GM23338 (cell line): ENCODE data around the gene PAPOLG. TPM values are rescaled to one million over a fixed set of nuclear protein-coding genes. Genes with fewer than 3 reads are reported as not detected.

Source experiments
- ATAC-seq: fragments of 200-7000 bp; cut with Tn5 transposase; 3 replicates; pipeline ENCODE4 v1.9.1; 2020
- DNase-seq: peaks from one replicate; pipeline ENCODE4 v3.0.0-alpha.2; 2015; ENCODE audit warnings: low spot score
- H2AFZ ChIP-seq: fragments of 200-600 bp; sonication (generic); 2 replicates; pipeline ENCODE4 v1.8.0; 2016; ENCODE audit warnings: antibody characterized with exemption, mild to moderate bottlenecking, moderate library complexity
- H3F3A ChIP-seq: fragments of 200-600 bp; sonication (generic); replicated peaks from 2 replicates; pipeline ENCODE4 v1.8.0; 2017; ENCODE audit warnings: antibody characterized with exemption, mixed run types, low read depth
- H3K27ac ChIP-seq: fragments of 200-600 bp; sonication (generic); 2 replicates; pipeline ENCODE4 v1.6.1; 2016; ENCODE audit warnings: low read depth
- H3K27me3 ChIP-seq: fragments of 200-600 bp; sonication (generic); 2 replicates; pipeline ENCODE4 v1.8.0; 2016; ENCODE audit warnings: mild to moderate bottlenecking, mixed run types, moderate library complexity; ENCODE audit not compliant: insufficient read depth
- H3K36me3 ChIP-seq: fragments of 200-600 bp; sonication (generic); 2 replicates; pipeline ENCODE4 v1.8.0; 2016; ENCODE audit warnings: mild to moderate bottlenecking; ENCODE audit not compliant: insufficient read depth
- H3K4me1 ChIP-seq: fragments of 200-600 bp; sonication (generic); 2 replicates; pipeline ENCODE4 v1.8.0; 2016; ENCODE audit warnings: mild to moderate bottlenecking, moderate library complexity; ENCODE audit not compliant: insufficient read depth
- H3K4me2 ChIP-seq: fragments of 200-600 bp; sonication (generic); 2 replicates; pipeline ENCODE4 v1.7.1; 2017; ENCODE audit warnings: mixed run types
- H3K4me3 ChIP-seq: fragments of 200-600 bp; sonication (generic); 2 replicates; pipeline ENCODE4 v1.6.1; 2016; ENCODE audit warnings: mixed run types
- H3K79me2 ChIP-seq: fragments of 200-600 bp; sonication (generic); replicated peaks from 2 replicates; pipeline ENCODE4 v1.8.0; 2017; ENCODE audit warnings: mild to moderate bottlenecking; ENCODE audit not compliant: insufficient read depth
- H3K9me2 ChIP-seq: fragments of 200-600 bp; sonication (generic); 2 replicates; pipeline ENCODE4 v1.8.0; 2017; ENCODE audit not compliant: insufficient read depth
- H4K20me1 ChIP-seq: fragments of 200-600 bp; sonication (generic); replicated peaks from 2 replicates; pipeline ENCODE4 v1.8.0; 2017; ENCODE audit warnings: mild to moderate bottlenecking; ENCODE audit not compliant: insufficient read depth
- H3K27ac Mint-ChIP-seq: 2 replicates; pipeline ENCODE4 v1.8.0; 2020; ENCODE audit warnings: inconsistent platforms, mild to moderate bottlenecking, moderate library complexity, mixed read lengths
- H3K27me3 Mint-ChIP-seq: 3 replicates; pipeline ENCODE4 v1.8.0; 2022; ENCODE audit warnings: low read depth, mild to moderate bottlenecking, moderate library complexity, mixed read lengths, inconsistent platforms; ENCODE audit not compliant: insufficient read depth, poor library complexity
- H3K36me3 Mint-ChIP-seq: 3 replicates; pipeline ENCODE4 v1.8.0; 2021; ENCODE audit warnings: low read depth, mild to moderate bottlenecking, inconsistent platforms, moderate library complexity, mixed read lengths
- H3K4me1 Mint-ChIP-seq: 3 replicates; pipeline ENCODE4 v1.8.0; 2020; ENCODE audit warnings: mild to moderate bottlenecking, inconsistent platforms, mixed read lengths
- H3K4me3 Mint-ChIP-seq: 3 replicates; pipeline ENCODE4 v1.8.0; 2021; ENCODE audit warnings: moderate library complexity, mild to moderate bottlenecking, inconsistent platforms, mixed read lengths
- H3K9me3 Mint-ChIP-seq: 3 replicates; pipeline ENCODE4 v1.8.0; 2020; ENCODE audit warnings: moderate library complexity, mild to moderate bottlenecking, inconsistent platforms, mixed read lengths
- EZH2phosphoT487 ChIP-seq: fragments of 200-600 bp; sonication (generic); IDR thresholded peaks from one replicate; pipeline ENCODE4 v1.8.1; 2018; ENCODE audit warnings: antibody characterized with exemption; ENCODE audit not compliant: unreplicated experiment
- JUNB ChIP-seq: IDR thresholded peaks from one replicate; pipeline ENCODE4 v1.6.1; 2016; ENCODE audit warnings: antibody characterized with exemption; ENCODE audit not compliant: unreplicated experiment
- POLR2AphosphoS5 ChIP-seq: IDR thresholded peaks from 2 replicates; pipeline ENCODE4 v1.6.1; 2016; ENCODE audit warnings: antibody characterized with exemption, low read depth
- STAT1 ChIP-seq: IDR thresholded peaks from one replicate; pipeline ENCODE4 v1.6.1; 2016; ENCODE audit warnings: antibody characterized with exemption; ENCODE audit not compliant: unreplicated experiment
- ZNF114 ChIP-seq: fragments of 250-450 bp; sonication (Bioruptor Pico); IDR thresholded peaks from 2 replicates; pipeline ENCODE4 v1.5.0; 2020; ENCODE audit warnings: mild to moderate bottlenecking, moderate library complexity
- ZNF331 ChIP-seq: fragments of 250-450 bp; sonication (Bioruptor Pico); IDR thresholded peaks from 2 replicates; pipeline ENCODE4 v1.5.0; 2020; ENCODE audit warnings: low read depth, mild to moderate bottlenecking, moderate library complexity
- polyA plus RNA-seq: library from polyadenylated mRNA; unstranded; fragments of >200 nt; fragmentation: Nextera tagmentation; extraction: Ambion mirVana; gene quantifications from 2 replicates; pipeline ENCODE4 v1.2.1, GENCODE V29; 2016
- total RNA-seq: library from RNA; depleted of rRNA; stranded (reverse); fragments of >200 nt; shearing (Covaris generic); gene quantifications from 2 replicates; pipeline ENCODE4 v1.2.3, GENCODE V29; 2014
- TF ChIP-seq, protein P1 (sequence below): IDR thresholded peaks from 2 replicates; pipeline ENCODE4 v1.6.1; 2016; ENCODE audit warnings: antibody characterized with exemption
- TF ChIP-seq, protein P2 (sequence below): fragments of 250-450 bp; sonication (Bioruptor Pico); IDR thresholded peaks from 2 replicates; pipeline ENCODE4 v1.5.0; 2020; ENCODE audit warnings: mild to moderate bottlenecking, moderate library complexity

PAPOLG gene
- total and polyA plus RNA-seq, 2 experiments from 2014 or later = 13.8 to 31.2 TPM

DNA sequence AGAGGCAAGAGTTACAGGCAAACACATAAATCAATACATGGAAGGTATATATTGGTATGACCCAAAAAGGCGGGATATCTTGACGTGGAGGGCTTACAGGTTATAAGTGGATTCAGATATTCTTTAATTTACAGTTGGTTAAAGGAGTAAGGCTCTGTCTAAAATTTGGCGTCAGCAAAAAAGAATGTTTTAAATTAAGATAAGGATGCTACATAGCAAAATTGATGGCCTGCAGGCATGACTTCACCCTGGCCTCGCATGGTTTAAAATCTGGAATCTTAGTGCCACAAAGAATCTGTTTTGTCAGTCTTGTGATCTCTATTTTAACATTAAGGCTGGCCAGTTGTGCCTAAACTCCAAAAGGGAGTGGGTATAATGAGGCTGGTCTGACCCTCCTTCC, 66.9 kb downstream of the PAPOLG start:
- H3K9me2 ChIP-seq = no peaks in the 10 kb centered on the region
- no peaks in the 10 kb centered on the region for H3K79me2 ChIP-seq
- no peaks in the 10 kb centered on the region; the same call in 2 of the 3 replicates for H3K4me1 Mint-ChIP-seq
- H3K36me3 Mint-ChIP-seq = no peaks in the 10 kb centered on the region
- TF ChIP-seq POLR2AphosphoS5 (no peak), ZNF331 (CRISPR knock-in tag) (no peak), STAT1 (no peak), ZNF114 (no peak), JUNB (no peak), EZH2phosphoT487 (no peak)
- TF ChIP-seq, protein P1, sequence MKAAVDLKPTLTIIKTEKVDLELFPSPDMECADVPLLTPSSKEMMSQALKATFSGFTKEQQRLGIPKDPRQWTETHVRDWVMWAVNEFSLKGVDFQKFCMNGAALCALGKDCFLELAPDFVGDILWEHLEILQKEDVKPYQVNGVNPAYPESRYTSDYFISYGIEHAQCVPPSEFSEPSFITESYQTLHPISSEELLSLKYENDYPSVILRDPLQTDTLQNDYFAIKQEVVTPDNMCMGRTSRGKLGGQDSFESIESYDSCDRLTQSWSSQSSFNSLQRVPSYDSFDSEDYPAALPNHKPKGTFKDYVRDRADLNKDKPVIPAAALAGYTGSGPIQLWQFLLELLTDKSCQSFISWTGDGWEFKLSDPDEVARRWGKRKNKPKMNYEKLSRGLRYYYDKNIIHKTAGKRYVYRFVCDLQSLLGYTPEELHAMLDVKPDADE = no peak
- TF ChIP-seq, protein P2, sequence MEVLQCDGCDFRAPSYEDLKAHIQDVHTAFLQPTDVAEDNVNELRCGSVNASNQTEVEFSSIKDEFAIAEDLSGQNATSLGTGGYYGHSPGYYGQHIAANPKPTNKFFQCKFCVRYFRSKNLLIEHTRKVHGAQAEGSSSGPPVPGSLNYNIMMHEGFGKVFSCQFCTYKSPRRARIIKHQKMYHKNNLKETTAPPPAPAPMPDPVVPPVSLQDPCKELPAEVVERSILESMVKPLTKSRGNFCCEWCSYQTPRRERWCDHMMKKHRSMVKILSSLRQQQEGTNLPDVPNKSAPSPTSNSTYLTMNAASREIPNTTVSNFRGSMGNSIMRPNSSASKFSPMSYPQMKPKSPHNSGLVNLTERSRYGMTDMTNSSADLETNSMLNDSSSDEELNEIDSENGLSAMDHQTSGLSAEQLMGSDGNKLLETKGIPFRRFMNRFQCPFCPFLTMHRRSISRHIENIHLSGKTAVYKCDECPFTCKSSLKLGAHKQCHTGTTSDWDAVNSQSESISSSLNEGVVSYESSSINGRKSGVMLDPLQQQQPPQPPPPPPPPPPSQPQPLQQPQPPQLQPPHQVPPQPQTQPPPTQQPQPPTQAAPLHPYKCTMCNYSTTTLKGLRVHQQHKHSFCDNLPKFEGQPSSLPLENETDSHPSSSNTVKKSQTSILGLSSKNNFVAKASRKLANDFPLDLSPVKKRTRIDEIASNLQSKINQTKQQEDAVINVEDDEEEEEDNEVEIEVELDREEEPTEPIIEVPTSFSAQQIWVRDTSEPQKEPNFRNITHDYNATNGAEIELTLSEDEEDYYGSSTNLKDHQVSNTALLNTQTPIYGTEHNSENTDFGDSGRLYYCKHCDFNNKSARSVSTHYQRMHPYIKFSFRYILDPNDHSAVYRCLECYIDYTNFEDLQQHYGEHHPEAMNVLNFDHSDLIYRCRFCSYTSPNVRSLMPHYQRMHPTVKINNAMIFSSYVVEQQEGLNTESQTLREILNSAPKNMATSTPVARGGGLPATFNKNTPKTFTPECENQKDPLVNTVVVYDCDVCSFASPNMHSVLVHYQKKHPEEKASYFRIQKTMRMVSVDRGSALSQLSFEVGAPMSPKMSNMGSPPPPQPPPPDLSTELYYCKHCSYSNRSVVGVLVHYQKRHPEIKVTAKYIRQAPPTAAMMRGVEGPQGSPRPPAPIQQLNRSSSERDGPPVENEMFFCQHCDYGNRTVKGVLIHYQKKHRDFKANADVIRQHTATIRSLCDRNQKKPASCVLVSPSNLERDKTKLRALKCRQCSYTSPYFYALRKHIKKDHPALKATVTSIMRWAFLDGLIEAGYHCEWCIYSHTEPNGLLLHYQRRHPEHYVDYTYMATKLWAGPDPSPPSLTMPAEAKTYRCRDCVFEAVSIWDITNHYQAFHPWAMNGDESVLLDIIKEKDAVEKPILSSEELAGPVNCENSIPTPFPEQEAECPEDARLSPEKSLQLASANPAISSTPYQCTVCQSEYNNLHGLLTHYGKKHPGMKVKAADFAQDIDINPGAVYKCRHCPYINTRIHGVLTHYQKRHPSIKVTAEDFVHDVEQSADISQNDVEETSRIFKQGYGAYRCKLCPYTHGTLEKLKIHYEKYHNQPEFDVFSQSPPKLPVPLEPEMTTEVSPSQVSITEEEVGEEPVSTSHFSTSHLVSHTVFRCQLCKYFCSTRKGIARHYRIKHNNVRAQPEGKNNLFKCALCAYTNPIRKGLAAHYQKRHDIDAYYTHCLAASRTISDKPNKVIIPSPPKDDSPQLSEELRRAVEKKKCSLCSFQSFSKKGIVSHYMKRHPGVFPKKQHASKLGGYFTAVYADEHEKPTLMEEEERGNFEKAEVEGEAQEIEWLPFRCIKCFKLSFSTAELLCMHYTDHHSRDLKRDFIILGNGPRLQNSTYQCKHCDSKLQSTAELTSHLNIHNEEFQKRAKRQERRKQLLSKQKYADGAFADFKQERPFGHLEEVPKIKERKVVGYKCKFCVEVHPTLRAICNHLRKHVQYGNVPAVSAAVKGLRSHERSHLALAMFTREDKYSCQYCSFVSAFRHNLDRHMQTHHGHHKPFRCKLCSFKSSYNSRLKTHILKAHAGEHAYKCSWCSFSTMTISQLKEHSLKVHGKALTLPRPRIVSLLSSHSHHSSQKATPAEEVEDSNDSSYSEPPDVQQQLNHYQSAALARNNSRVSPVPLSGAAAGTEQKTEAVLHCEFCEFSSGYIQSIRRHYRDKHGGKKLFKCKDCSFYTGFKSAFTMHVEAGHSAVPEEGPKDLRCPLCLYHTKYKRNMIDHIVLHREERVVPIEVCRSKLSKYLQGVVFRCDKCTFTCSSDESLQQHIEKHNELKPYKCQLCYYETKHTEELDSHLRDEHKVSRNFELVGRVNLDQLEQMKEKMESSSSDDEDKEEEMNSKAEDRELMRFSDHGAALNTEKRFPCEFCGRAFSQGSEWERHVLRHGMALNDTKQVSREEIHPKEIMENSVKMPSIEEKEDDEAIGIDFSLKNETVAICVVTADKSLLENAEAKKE (CRISPR knock-in tag) = no peak
- ATAC-seq = no peak
- no peak overlapping the region for H3K4me3 Mint-ChIP-seq
- no peaks in the 10 kb centered on the region for H3F3A ChIP-seq
- no peak overlapping the region for H3K4me2 ChIP-seq
- H3K27me3 Mint-ChIP-seq = peaks cover 10% of the 10 kb centered on the region
- H3K27ac ChIP-seq = no peak overlapping the region
- no peak overlapping the region for H2AFZ ChIP-seq
- no peaks in the 10 kb centered on the region for H3K4me1 ChIP-seq
- no peaks in the 10 kb centered on the region for H3K36me3 ChIP-seq
- H3K9me3 Mint-ChIP-seq = no peaks in the 10 kb centered on the region
- no peaks in the 10 kb centered on the region for H4K20me1 ChIP-seq
- no peak overlapping the region for H3K4me3 ChIP-seq
- no peak for DNase-seq
- no peak overlapping the region for H3K27ac Mint-ChIP-seq
- no peaks in the 10 kb centered on the region for H3K27me3 ChIP-seq
